ENCODE data around the gene NFE2L2. TPM values are rescaled to one million over a fixed set of nuclear protein-coding genes. Genes with fewer than 3 reads are reported as not detected.
A peak's percentile ranks its signal among the peaks of the same experiment; 100 is the strongest.
"Not testable (repeated sequence)": the region's sequence is repeated elsewhere in the genome, so short reads cannot be mapped to it uniquely, and the experiment has no call there.

Gene NFE2L2
- 65.8 and 119 TPM in 2 replicates for total RNA-seq (2014; rRNA removed; shearing (Covaris generic))

GRCh38 chr2:177264693-177265587, at the start of gene NFE2L2:
NFE2L2 (minus strand) TSS chr2:177264727; CDS start chr2:177264576, 151 bp downstream.
- H3K36me3 ChIP-seq, result peaks cover 33% of the 10 kb centered on the region
- H3K27ac ChIP-seq, result peak within 1 kb of the TSS; percentile 98
- H3K27me3 ChIP-seq (replicated peaks), result no peaks in the 10 kb centered on the region
- DNase-seq (ENCODE audit: low read depth in 1 of 2, low spot score in 2 of 2), result peak; percentile 90 to 94
- H3K4me3 ChIP-seq, result peak within 1 kb of the TSS; percentile 98
- H3K4me1 ChIP-seq (replicated peaks), result peaks cover 67% of the 10 kb centered on the region
- H3K9me3 ChIP-seq (replicated peaks), result no peaks in the 10 kb centered on the region

- Histone ChIP-seq H3K27ac (no peak overlapping the region), H3K36me3 (no peaks in the 10 kb centered on the region), H3K4me3 (no peak overlapping the region), H3K27me3 (replicated peaks) (no peaks in the 10 kb centered on the region), H3K9me3 (replicated peaks) (no peaks in the 10 kb centered on the region), H3K4me1 (replicated peaks) (peaks cover 5% of the 10 kb centered on the region; the same call in 1 of the 2 replicates)
- no peak for DNase-seq (ENCODE audit: low read depth in 1 of 2, low spot score in 2 of 2)
These were observed 49.7 kb upstream of the NFE2L2 start for GRCh38 chr2:177314194-177314593.

GRCh38 chr2:177313162-177313781, 48.7 kb upstream of the NFE2L2 start:
- Histone ChIP-seq H3K4me1 (replicated peaks) (peaks cover 5% of the 10 kb centered on the region; the same call in 1 of the 2 replicates), H3K36me3 (no peaks in the 10 kb centered on the region), H3K27ac (no peak overlapping the region), H3K9me3 (replicated peaks) (no peaks in the 10 kb centered on the region), H3K4me3 (no peak overlapping the region), H3K27me3 (replicated peaks) (no peaks in the 10 kb centered on the region)
- DNase-seq (ENCODE audit: low read depth in 1 of 2, low spot score in 2 of 2), result no peak

- no peak overlapping the region for H3K27ac ChIP-seq
- peaks cover 5% of the 10 kb centered on the region; the same call in 1 of the 2 replicates for H3K4me1 ChIP-seq (replicated peaks)
- H3K4me3 ChIP-seq, result no peak overlapping the region
- no peaks in the 10 kb centered on the region for H3K9me3 ChIP-seq (replicated peaks)
- no peaks in the 10 kb centered on the region for H3K27me3 ChIP-seq (replicated peaks)
- DNase-seq (ENCODE audit: low read depth in 1 of 2, low spot score in 2 of 2), result no peak
- no peaks in the 10 kb centered on the region for H3K36me3 ChIP-seq
These were observed 48.0 kb upstream of the NFE2L2 start for GRCh38 chr2:177312562-177312961.

- not testable (repeated sequence) for H3K4me1 ChIP-seq (replicated peaks); H3K27me3 ChIP-seq (replicated peaks); DNase-seq (ENCODE audit: low read depth in 1 of 2, low spot score in 2 of 2); H3K9me3 ChIP-seq (replicated peaks); H3K4me3 ChIP-seq; H3K36me3 ChIP-seq; H3K27ac ChIP-seq
These were observed 45.3 kb upstream of the NFE2L2 start for GRCh38 chr2:177309672-177310309.

GRCh38 chr2:177306550-177306949, 42.0 kb upstream of the NFE2L2 start:
- no peaks in the 10 kb centered on the region for H3K27me3 ChIP-seq (replicated peaks)
- H3K9me3 ChIP-seq (replicated peaks), result no peaks in the 10 kb centered on the region
- DNase-seq (ENCODE audit: low read depth in 1 of 2, low spot score in 2 of 2), result no peak

GRCh38 chr2:177303939-177304338, 39.4 kb upstream of the NFE2L2 start:
- no peak overlapping the region for H3K4me3 ChIP-seq
- H3K4me1 ChIP-seq (replicated peaks), result no peaks in the 10 kb centered on the region
- no peaks in the 10 kb centered on the region for H3K36me3 ChIP-seq
- no peak for DNase-seq (ENCODE audit: low read depth in 1 of 2, low spot score in 2 of 2)
- no peaks in the 10 kb centered on the region for H3K9me3 ChIP-seq (replicated peaks)
- H3K27me3 ChIP-seq (replicated peaks), result no peaks in the 10 kb centered on the region
- H3K27ac ChIP-seq, result no peak overlapping the region

More at GRCh38 chr2:177306550-177306949, 42.0 kb upstream of the NFE2L2 start:
- Histone ChIP-seq H3K27ac (no peak overlapping the region), H3K4me1 (replicated peaks) (no peaks in the 10 kb centered on the region), H3K36me3 (no peaks in the 10 kb centered on the region), H3K4me3 (no peak overlapping the region)

GRCh38 chr2:177302552-177302951, 38.0 kb upstream of the NFE2L2 start:
- H3K27me3 ChIP-seq (replicated peaks), result no peaks in the 10 kb centered on the region
- no peak overlapping the region for H3K27ac ChIP-seq
- no peaks in the 10 kb centered on the region for H3K36me3 ChIP-seq
- H3K4me1 ChIP-seq (replicated peaks), result peaks cover 9% of the 10 kb centered on the region
- no peaks in the 10 kb centered on the region for H3K9me3 ChIP-seq (replicated peaks)
- no peak overlapping the region for H3K4me3 ChIP-seq
- DNase-seq (ENCODE audit: low read depth in 1 of 2, low spot score in 2 of 2), result no peak

GRCh38 chr2:177298191-177298590, 33.7 kb upstream of the NFE2L2 start:
- no peak overlapping the region for H3K4me3 ChIP-seq
- no peaks in the 10 kb centered on the region for H3K36me3 ChIP-seq
- DNase-seq (ENCODE audit: low read depth in 1 of 2, low spot score in 2 of 2), result peak in 1 of 2 experiments; percentile 18

GRCh38 chr2:177296040-177296439, 31.5 kb upstream of the NFE2L2 start:
- H3K4me1 ChIP-seq (replicated peaks), result peaks cover 26% of the 10 kb centered on the region
- H3K36me3 ChIP-seq, result no peaks in the 10 kb centered on the region
- H3K27ac ChIP-seq, result peak overlapping the region; percentile 31
- peak in 1 of 2 experiments; percentile 32 for DNase-seq (ENCODE audit: low read depth in 1 of 2, low spot score in 2 of 2)
- H3K4me3 ChIP-seq, result 0 out of 2 replicates have a peak overlapping the region, but pooled peaks have one; percentile 3
- no peaks in the 10 kb centered on the region for H3K9me3 ChIP-seq (replicated peaks)
- H3K27me3 ChIP-seq (replicated peaks), result no peaks in the 10 kb centered on the region

More at GRCh38 chr2:177298191-177298590, 33.7 kb upstream of the NFE2L2 start:
- no peaks in the 10 kb centered on the region for H3K27me3 ChIP-seq (replicated peaks)
- H3K4me1 ChIP-seq (replicated peaks), result peaks cover 26% of the 10 kb centered on the region
- no peak overlapping the region for H3K27ac ChIP-seq
- H3K9me3 ChIP-seq (replicated peaks), result no peaks in the 10 kb centered on the region

- H3K36me3 ChIP-seq, result no peaks in the 10 kb centered on the region
- H3K4me3 ChIP-seq, result peak overlapping the region; percentile 3; the same call in 1 of the 2 replicates
- no peaks in the 10 kb centered on the region for H3K9me3 ChIP-seq (replicated peaks)
- H3K4me1 ChIP-seq (replicated peaks), result peaks cover 26% of the 10 kb centered on the region
- peak in 1 of 2 experiments; percentile 67 for DNase-seq (ENCODE audit: low read depth in 1 of 2, low spot score in 2 of 2)
- H3K27me3 ChIP-seq (replicated peaks), result no peaks in the 10 kb centered on the region
- peak overlapping the region; percentile 31 for H3K27ac ChIP-seq
These were observed 31.0 kb upstream of the NFE2L2 start for GRCh38 chr2:177295484-177295883.

- Histone ChIP-seq H3K4me3 (no peak overlapping the region), H3K9me3 (replicated peaks) (no peaks in the 10 kb centered on the region), H3K27me3 (replicated peaks) (no peaks in the 10 kb centered on the region), H3K4me1 (replicated peaks) (peaks cover 22% of the 10 kb centered on the region), H3K27ac (no peak overlapping the region), H3K36me3 (no peaks in the 10 kb centered on the region)
- DNase-seq (ENCODE audit: low read depth in 1 of 2, low spot score in 2 of 2), result no peak
These were observed 27.2 kb upstream of the NFE2L2 start for GRCh38 chr2:177291701-177292100.

GRCh38 chr2:177289824-177290628, 25.5 kb upstream of the NFE2L2 start:
- peaks cover 8% of the 10 kb centered on the region for H3K4me1 ChIP-seq (replicated peaks)
- H3K9me3 ChIP-seq (replicated peaks), result no peaks in the 10 kb centered on the region
- H3K4me3 ChIP-seq, result no peak overlapping the region
- DNase-seq (ENCODE audit: low read depth in 1 of 2, low spot score in 2 of 2), result no peak
- no peaks in the 10 kb centered on the region for H3K27me3 ChIP-seq (replicated peaks)
- no peak overlapping the region for H3K27ac ChIP-seq
- no peaks in the 10 kb centered on the region for H3K36me3 ChIP-seq
